Right lobe of liver (tissue), 6 donors: ENCODE data around the gene TRABD. TPM values are rescaled to one million over a fixed set of nuclear protein-coding genes. Genes with fewer than 3 reads are reported as not detected.

ENCODE experiments used
- ATAC-seq, 4 donors: fragments of 200-7000 bp; cut with Tn5 transposase; one replicate each; pipeline ENCODE4 v1.9.1; 2020; ENCODE audit warnings: mild to moderate bottlenecking in 4 of 4, moderate library complexity in 4 of 4
- DNase-seq, 3 donors: peaks; one replicate each; pipeline ENCODE4 v3.0.0-alpha.2; 2020
- H3K27ac ChIP-seq, 3 donors: fragments of 200-600 bp; one replicate each; pipeline ENCODE4 v1.8.0; 2022
- H3K27me3 ChIP-seq, 2 donors: fragments of 200-600 bp; one replicate each; pipeline ENCODE4 v1.8.0; 2022
- H3K36me3 ChIP-seq, 4 donors: fragments of 200-600 bp; sonication (generic) in 1 of 4; one replicate each; pipeline versions ENCODE4 v1.5.1 to v1.8.0; 2017 to 2022; ENCODE audit warnings: control low read depth in 1 of 4
- H3K4me1 ChIP-seq, 4 donors: fragments of 200-600 bp; sonication (generic) in 1 of 4; one replicate each; pipeline versions ENCODE4 v1.5.1 to v1.8.0; 2017 to 2022; ENCODE audit warnings: control low read depth in 1 of 4
- H3K4me3 ChIP-seq, 3 donors: fragments of 200-600 bp; one replicate each; pipeline ENCODE4 v1.8.0; 2022
- H3K9me3 ChIP-seq, 4 donors: fragments of 200-600 bp; sonication (generic) in 1 of 4; one replicate each; pipeline versions ENCODE4 v1.5.1 to v1.8.0; 2017 to 2022; ENCODE audit warnings: control low read depth in 1 of 4
- POLR2A ChIP-seq: fragments of 450-650 bp; IDR thresholded peaks from one replicate; pipeline ENCODE4 v1.6.1; 2017; ENCODE audit warnings: antibody characterized with exemption, mild to moderate bottlenecking
- WGBS: methylation state at CpG from one replicate; pipeline ENCODE4 v1.1.6; 2018; ENCODE audit warnings: low coverage, low lambda C conversion rate; ENCODE audit not compliant: insufficient coverage; ENCODE audit errors: missing lambda C conversion rate; 5-methylcytosine and 5-hydroxymethylcytosine counted together
- intact Hi-C, 2 donors: fragments of 100-400 bp; cut with DNase I; formaldehyde crosslinking; loops; one replicate each; pipeline versions ENCODE4 v1.11.2 to v1.14.1; 2022
- total RNA-seq, 6 experiments: library from RNA; depleted of rRNA in 2 of 6; stranded (reverse); fragments of >200 nt in 2 of 6; fragmentation: NEBNext Ultra II Directional in 3 of 6; extraction: Animal tissue kit (Norgen Biotek cat#: 25700) in 3 of 6; gene quantifications; one replicate each; pipeline versions ENCODE4 v1.1.0 to v1.2.4, GENCODE V29; 2016 to 2023
- TF ChIP-seq, protein P1 (sequence below), 4 donors: fragments of 200-600 bp in 3 of 4; fragments of 450-650 bp in 1 of 4; IDR thresholded peaks; one replicate each; pipeline versions ENCODE4 v1.5.1 to v1.8.0; 2016 to 2022; ENCODE audit warnings: antibody characterized with exemption in 4 of 4, mild to moderate bottlenecking in 2 of 4
- donor health status: DM: no; HTN: yes; CAD: no.
- donor health status: DM: no; HTN: no; CAD: no.
- donor health status: DM: no; HTN: no; CAD: no.
- donor health status: DM: no; HTN: yes; CAD: no.
- donor health status: DM: no; HTN: yes; CAD: no.

TRABD gene
- total RNA-seq, 6 experiments from 2014 or later: 18.9 to 30.2 (median 22.8) TPM

DNA sequence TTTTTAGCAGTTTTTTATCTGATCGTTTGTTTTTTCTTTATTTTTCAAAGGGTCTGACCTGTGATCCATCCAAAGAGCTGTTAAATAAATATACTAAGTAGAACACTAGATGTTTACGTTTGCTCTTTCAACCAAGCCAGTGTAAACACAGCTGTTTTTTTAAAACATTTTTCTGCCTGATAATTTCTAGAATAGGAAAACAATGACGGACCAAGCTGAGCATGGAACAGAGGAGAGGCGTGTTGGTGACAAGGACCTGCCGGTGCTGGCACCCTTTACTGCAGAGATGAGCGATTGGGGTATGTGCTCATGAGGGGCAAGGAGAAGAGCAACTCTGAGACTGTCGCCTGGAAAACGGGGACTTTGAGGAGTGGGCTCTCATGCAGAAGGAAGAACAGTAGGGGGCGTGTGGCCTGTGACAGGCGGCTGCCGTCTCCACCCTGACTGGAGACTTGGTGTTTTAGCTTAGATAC is 43.8 kb upstream of the TRABD start:
- Histone ChIP-seq H3K27me3 (no peaks in the 10 kb centered on the region), H3K4me3 (no peak overlapping the region), H3K27ac (no peak overlapping the region), H3K9me3 (no peaks in the 10 kb centered on the region), H3K36me3 (no peaks in the 10 kb centered on the region), H3K4me1 (peaks cover 0 to 41% (median 18%) of the 10 kb centered on the region in 4 donors)
- intact Hi-C loops: no loop called here
- no peak for DNase-seq
- ATAC-seq: peak; percentile 2 to 52 (median 19)
- 15% methylated on average over 11 of the region's 11 CpGs for WGBS
- TF ChIP-seq POLR2A: no peak
- TF ChIP-seq, protein P1, sequence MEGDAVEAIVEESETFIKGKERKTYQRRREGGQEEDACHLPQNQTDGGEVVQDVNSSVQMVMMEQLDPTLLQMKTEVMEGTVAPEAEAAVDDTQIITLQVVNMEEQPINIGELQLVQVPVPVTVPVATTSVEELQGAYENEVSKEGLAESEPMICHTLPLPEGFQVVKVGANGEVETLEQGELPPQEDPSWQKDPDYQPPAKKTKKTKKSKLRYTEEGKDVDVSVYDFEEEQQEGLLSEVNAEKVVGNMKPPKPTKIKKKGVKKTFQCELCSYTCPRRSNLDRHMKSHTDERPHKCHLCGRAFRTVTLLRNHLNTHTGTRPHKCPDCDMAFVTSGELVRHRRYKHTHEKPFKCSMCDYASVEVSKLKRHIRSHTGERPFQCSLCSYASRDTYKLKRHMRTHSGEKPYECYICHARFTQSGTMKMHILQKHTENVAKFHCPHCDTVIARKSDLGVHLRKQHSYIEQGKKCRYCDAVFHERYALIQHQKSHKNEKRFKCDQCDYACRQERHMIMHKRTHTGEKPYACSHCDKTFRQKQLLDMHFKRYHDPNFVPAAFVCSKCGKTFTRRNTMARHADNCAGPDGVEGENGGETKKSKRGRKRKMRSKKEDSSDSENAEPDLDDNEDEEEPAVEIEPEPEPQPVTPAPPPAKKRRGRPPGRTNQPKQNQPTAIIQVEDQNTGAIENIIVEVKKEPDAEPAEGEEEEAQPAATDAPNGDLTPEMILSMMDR (IDR thresholded peaks at IDR 0.05): no peak

DNA sequence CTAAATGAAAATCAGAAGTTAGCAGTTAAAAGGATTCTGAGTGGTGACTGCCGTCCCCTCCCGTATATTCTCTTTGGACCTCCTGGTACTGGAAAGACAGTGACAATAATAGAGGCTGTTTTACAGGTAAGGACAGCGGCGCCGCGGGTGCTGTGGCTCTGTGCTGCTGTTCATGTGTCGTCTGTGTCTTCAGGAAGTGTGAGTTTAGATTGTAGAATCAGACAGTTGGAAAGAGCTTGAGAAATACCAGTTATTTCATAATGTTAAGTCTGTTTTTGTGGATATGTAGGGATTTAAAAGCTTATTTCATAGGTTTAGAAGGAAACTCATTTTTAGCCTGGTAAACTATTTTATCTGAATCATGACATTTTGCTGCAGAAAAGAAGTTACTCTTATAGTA is 42.6 kb upstream of the TRABD start:
- no peak overlapping the region for H3K4me3 ChIP-seq
- no peak for ATAC-seq
- TF ChIP-seq, protein P1 (IDR thresholded peaks at IDR 0.05): no peak
- no peak for TF ChIP-seq POLR2A
- no peaks in the 10 kb centered on the region for H3K36me3 ChIP-seq
- intact Hi-C loops: no loop called here
- no peak for DNase-seq
- H3K4me1 ChIP-seq: peaks cover 0 to 48% (median 22%) of the 10 kb centered on the region in 4 donors
- H3K27ac ChIP-seq: no peak overlapping the region
- no peaks in the 10 kb centered on the region for H3K9me3 ChIP-seq
- 79% methylated on average over 7 of the region's 7 CpGs for WGBS
- H3K27me3 ChIP-seq: no peaks in the 10 kb centered on the region

DNA sequence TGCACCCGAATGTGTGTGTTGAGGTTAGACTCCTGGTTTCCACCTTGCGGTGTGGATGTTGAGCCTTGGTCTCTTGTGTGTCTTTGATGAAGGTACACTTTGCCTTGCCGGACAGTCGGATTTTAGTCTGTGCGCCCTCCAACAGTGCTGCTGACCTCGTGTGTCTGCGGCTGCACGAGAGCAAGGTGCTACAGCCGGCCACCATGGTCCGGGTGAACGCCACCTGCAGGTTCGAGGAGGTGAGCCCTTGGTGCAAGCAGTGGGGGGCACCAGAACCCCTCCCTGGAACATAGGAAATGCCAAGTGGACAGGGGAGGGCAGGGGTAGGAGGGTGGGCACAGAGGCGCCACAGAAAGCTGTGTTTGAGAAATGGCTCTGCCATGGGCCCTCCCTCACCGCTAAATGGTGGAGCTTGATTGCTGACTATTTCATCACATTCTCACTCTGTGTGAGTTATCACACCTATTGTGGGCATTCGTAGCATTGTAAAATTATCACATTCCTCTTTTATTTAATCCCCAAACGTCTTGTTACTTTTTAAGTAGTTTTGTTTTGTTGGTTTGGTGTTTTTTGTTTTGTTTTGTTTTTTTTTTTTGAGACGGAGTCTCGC is 41.6 kb upstream of the TRABD start:
- H3K4me3 ChIP-seq: no peak overlapping the region
- TF ChIP-seq, protein P1 (IDR thresholded peaks at IDR 0.05): no peak
- TF ChIP-seq POLR2A: no peak
- H3K36me3 ChIP-seq: no peaks in the 10 kb centered on the region
- H3K4me1 ChIP-seq: peaks cover 0 to 52% (median 22%) of the 10 kb centered on the region in 4 donors
- H3K27me3 ChIP-seq: no peaks in the 10 kb centered on the region
- no peaks in the 10 kb centered on the region for H3K9me3 ChIP-seq
- intact Hi-C loops: no loop called here
- no peak overlapping the region for H3K27ac ChIP-seq
- DNase-seq (no peak), ATAC-seq (no peak)
- WGBS: 81% methylated on average over 8 of the region's 18 CpGs

DNA sequence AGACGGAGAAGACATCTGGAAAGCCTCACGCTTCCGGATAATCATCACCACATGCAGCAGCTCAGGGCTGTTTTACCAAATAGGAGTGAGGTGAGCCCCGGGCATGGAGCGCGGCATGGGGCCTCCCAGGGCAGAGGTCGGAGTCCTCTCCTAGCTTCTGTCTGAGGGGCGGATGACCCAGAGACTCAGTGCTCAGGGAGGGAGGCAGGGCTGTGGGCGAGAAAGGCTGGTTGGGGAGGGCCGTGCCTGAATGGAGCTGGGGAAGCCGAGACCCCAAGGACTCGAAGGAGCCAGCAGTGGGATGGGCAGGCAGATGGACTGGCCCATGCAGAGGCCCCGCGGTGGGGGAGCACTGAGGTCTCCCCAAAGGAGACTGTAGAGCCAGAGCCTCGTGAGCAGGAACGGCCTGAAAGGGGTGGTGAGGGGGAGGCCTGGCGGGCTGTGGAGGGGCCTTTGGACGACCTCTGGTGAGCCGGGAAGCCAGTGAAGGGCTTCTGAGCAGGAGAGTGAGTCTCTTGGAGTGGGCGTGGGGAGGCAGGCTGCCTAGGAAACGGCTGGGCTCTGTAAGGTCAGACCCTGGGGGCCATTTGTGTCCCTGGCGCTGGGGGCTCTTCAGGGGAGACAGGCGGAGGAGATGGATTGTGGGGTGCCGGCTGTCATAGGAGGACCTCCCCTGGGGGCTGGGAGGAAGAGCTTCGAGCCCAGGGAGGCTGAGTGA is 39.8 kb upstream of the TRABD start:
- peak; percentile 40 to 47 (median 44) for ATAC-seq
- Histone ChIP-seq H3K27me3 (no peaks in the 10 kb centered on the region), H3K4me3 (no peak overlapping the region), H3K4me1 (peaks cover 0 to 44% (median 17%) of the 10 kb centered on the region in 4 donors), H3K9me3 (no peaks in the 10 kb centered on the region), H3K36me3 (no peaks in the 10 kb centered on the region), H3K27ac (no peak overlapping the region)
- WGBS: 40% methylated on average over 15 of the region's 25 CpGs
- TF ChIP-seq, protein P1 (IDR thresholded peaks at IDR 0.05): no peak
- no peak for TF ChIP-seq POLR2A
- peak in 1 of 3 donors; percentile 74 for DNase-seq
- intact Hi-C loops: loop anchor here in 1 of 2 donors (5.0 kb wide), 1 partner anchor 66 kb away; no protein-coding TSS in a partner anchor
